Vagina (tissue), 2 donors: ENCODE measurements around the gene TCEANC.

Experiments
- CTCF ChIP-seq, 3 experiments: fragments of 450-650 bp in 2 of 3; fragments of 200-600 bp in 1 of 3; sonication (generic) in 1 of 3; IDR thresholded peaks; one replicate each; pipeline ENCODE4 v1.5.1; 2017 to 2019; ENCODE audit warnings: antibody characterized with exemption in 3 of 3, mild to moderate bottlenecking in 2 of 3, moderate library complexity in 2 of 3
- POLR2A ChIP-seq, 2 donors: fragments of 450-650 bp; IDR thresholded peaks; one replicate each; pipeline ENCODE4 v1.6.1; 2017; ENCODE audit warnings: antibody characterized with exemption in 2 of 2, mild to moderate bottlenecking in 2 of 2, moderate library complexity in 2 of 2

DNA sequence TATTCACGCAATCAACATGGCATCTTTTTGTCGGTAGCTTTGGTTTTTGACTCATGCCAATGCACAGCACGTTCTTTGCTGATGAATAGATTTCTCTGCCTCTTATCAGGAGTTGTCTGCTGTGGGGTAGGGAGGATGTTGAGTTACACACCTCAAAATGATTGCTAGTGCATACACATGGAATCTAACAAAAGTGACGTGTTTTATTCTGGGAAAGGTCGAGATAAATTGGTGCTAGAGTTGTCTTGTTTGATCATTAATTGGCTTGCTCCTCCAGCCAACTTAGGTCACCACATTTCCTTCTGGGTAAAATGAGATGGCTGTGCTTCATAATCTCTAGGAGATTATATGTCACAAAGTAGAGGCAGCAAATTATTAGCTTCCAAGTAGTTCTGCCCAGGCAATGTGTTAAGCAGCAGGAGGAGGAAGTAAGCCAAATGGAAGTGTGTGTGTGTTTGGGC, 39.9 kb downstream of the TCEANC start:
- TF ChIP-seq CTCF (IDR thresholded peaks at IDR 0.05) (no peak), POLR2A (IDR thresholded peaks at IDR 0.05) (no peak)
